Measurements from ENCODE around the gene RAB3C. TPM values are rescaled to one million over a fixed set of nuclear protein-coding genes. Genes with fewer than 3 reads are reported as not detected.

Gene RAB3C
- total and polyA plus RNA-seq, 12 donors: 0.08 to 4.9 (median 0.37) TPM

DNA sequence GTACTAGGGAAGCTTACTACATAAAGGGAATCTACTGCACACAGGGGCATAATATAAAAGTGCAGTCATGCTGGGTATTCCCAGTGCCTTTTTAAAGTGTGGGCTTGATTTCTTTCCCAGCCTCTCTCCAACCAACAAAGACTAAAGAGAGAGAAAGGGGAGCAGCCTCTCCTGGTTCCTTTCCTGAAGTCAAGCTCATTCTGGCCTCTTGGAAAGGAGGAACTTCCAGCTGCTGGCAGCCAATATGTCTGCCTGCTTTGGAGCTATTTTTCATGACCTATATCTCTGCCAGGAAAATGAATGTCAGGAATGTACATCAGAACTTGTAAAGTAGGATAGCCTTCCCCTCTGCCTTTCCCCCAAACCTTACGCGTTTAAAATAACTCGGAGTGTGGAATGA lies 57.1 kb downstream of the RAB3C start:
- Histone ChIP-seq H3K27me3 (no peaks in the 10 kb centered on the region), H3K27ac (no peak overlapping the region), H3K9me3 (no peaks in the 10 kb centered on the region), H3K36me3 (no peaks in the 10 kb centered on the region), H3K4me1 (no peaks in the 10 kb centered on the region), H3K4me3 (no peak overlapping the region)
- DNase-seq (no peak), ATAC-seq (no peak)
- intact Hi-C loops (cut with DNase I): no loop called here
- 58 to 90% methylated on average over 3 of the region's 3 CpGs for WGBS, 2 donors
- TF ChIP-seq CTCF (IDR thresholded peaks at IDR 0.05): no peak

DNA sequence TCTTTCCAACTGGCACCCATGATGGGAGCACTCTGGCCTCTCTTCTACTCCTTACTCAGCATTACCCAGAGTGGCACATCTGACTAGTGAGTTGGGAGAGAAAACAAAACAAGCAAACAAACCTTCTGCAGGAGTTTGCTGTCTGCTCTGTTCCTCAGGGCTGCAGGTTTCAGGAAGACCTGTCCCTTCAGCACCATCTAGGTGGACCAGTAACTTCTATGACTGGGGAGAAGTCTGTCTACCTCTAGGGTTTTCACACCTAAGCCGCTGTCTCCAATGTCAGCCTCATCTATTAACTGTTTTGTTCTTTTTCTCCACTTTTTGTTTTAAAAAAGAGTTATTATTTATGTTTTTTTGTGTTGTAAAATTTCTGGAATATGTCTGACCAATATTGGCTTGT lies 58.7 kb downstream of the RAB3C start:
- WGBS, 2 donors: 93 to 96% methylated on average over 1 of the region's 1 CpG

DNA sequence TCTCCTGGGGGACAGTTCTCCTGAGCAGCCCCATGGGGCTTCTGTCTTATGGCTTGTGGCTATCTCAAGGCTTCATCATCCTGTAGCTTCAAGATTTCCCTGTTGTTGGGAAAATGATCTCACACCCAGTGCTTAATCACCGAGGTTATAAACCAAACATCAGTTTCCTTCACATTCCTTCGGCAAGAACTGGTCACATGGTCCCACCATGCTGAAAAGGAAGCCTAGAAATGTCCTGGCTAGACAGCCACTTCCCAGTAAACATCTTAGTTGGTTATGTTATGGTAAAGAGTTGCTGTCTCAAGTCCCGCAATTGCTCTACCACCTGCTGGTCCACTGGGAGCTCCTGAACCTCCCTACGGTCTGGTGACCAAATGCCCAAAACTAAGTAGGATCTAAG lies 66.0 kb downstream of the RAB3C start:
- no peaks in the 10 kb centered on the region for H3K27me3 ChIP-seq
- TF ChIP-seq CTCF (IDR thresholded peaks at IDR 0.05): no peak
- no peaks in the 10 kb centered on the region for H3K36me3 ChIP-seq
- ATAC-seq: no peak
- no peak overlapping the region for H3K27ac ChIP-seq
- no peak overlapping the region for H3K4me3 ChIP-seq
- no peaks in the 10 kb centered on the region for H3K9me3 ChIP-seq
- no peaks in the 10 kb centered on the region for H3K4me1 ChIP-seq
- intact Hi-C loops (cut with DNase I): no loop called here
- WGBS, 2 donors: 78 to 79% methylated on average over 4 of the region's 4 CpGs
- no peak for DNase-seq

More for the DNA sequence above, 58.7 kb downstream of the RAB3C start:
- no peak for TF ChIP-seq CTCF (IDR thresholded peaks at IDR 0.05)
- Histone ChIP-seq H3K4me1 (no peaks in the 10 kb centered on the region), H3K9me3 (no peaks in the 10 kb centered on the region), H3K36me3 (no peaks in the 10 kb centered on the region), H3K4me3 (no peak overlapping the region), H3K27me3 (no peaks in the 10 kb centered on the region), H3K27ac (no peak overlapping the region)
- intact Hi-C loops (cut with DNase I): no loop called here
- DNase-seq: no peak
- ATAC-seq: no peak

DNA sequence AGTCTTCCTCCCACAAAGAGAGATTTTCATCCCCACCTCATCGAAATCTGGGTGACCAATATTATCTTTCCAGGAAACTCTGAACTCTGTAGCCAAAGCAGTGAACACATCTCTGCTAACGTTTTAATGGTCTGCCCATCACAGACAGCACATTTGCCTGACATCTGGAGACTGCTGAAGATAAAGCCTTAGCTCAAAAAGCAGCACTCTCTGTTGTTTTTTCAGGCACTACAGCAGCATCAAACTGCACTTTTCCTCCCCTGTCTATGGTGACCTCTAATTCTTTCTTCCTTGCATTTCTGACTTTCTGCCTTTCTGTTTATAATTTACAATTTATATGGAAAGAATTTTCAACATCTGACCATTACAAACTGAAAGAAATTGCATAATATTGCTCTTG lies 66.8 kb downstream of the RAB3C start:
- ATAC-seq: no peak
- Histone ChIP-seq H3K27me3 (no peaks in the 10 kb centered on the region), H3K4me1 (no peaks in the 10 kb centered on the region), H3K36me3 (no peaks in the 10 kb centered on the region), H3K27ac (no peak overlapping the region), H3K4me3 (no peak overlapping the region), H3K9me3 (no peaks in the 10 kb centered on the region)
- intact Hi-C loops (cut with DNase I): no loop called here
- DNase-seq: no peak
- TF ChIP-seq CTCF (IDR thresholded peaks at IDR 0.05): no peak
- WGBS, 2 donors: 21 to 23% methylated on average over 2 of the region's 2 CpGs

GRCh38 chr5:58653521-58653920 lies 70.6 kb downstream of the RAB3C start:
- intact Hi-C loops (cut with DNase I): no loop called here
- H3K4me3 ChIP-seq: no peak overlapping the region

More at GRCh38 chr5:58653521-58653920, 70.6 kb downstream of the RAB3C start:
- TF ChIP-seq CTCF (IDR thresholded peaks at IDR 0.05): no peak
- 92 to 95% methylated on average over 1 of the region's 1 CpG for WGBS, 2 donors
- no peak overlapping the region for H3K27ac ChIP-seq
- no peaks in the 10 kb centered on the region for H3K4me1 ChIP-seq
- no peaks in the 10 kb centered on the region for H3K36me3 ChIP-seq
- ATAC-seq (no peak), DNase-seq (no peak)
- peaks cover 0 to 3% (median 0%) of the 10 kb centered on the region in 11 donors for H3K9me3 ChIP-seq
- no peaks in the 10 kb centered on the region for H3K27me3 ChIP-seq

Data from heart right ventricle (tissue), 16 donors.